ENCODE measurements around the gene SNURF. TPM values are rescaled to one million over a fixed set of nuclear protein-coding genes. Genes with fewer than 3 reads are reported as not detected.
"Not testable (repeated sequence)": the region's sequence is repeated elsewhere in the genome, so short reads cannot be mapped to it uniquely, and the experiment has no call there.

The SNURF gene
- total RNA-seq, 3 donors from 2014 or later: 0.55 to 15.8 (median 3.9) TPM

DNA sequence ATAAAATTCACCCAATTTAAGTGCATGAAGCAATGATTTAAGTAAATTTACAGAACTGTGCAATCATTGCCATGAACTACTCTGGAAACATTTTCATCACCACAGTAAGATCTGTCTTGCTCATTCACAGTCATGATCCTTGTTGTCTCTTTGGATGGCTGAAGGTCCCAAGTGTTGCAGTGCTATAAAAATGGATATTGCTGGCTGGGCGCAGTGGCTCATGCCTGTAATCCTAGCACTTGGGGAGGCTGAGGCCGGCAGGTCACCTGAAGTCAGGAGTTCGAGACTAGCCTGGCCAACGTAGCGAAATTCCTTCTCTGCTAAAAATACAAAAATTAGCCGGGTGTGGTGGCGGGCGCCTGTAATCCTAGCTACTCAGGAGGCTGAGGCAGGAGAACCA, 17.0 kb downstream of the SNURF start:
- Histone ChIP-seq H3K4me3 (no peak overlapping the region), H3K9me3 (peaks cover 37% of the 10 kb centered on the region), H3K36me3 (ENCODE audit: low read depth) (no peaks in the 10 kb centered on the region), H3K4me1 (ENCODE audit: low read depth) (no peaks in the 10 kb centered on the region)
- intact Hi-C loops (cut with DNase I, micrococcal nuclease): no loop called here
- ATAC-seq (no peak), DNase-seq (no peak)
- TF ChIP-seq CTCF (IDR thresholded peaks at IDR 0.05): no peak

- H3K36me3 ChIP-seq (ENCODE audit: low read depth); intact Hi-C loops (cut with DNase I, micrococcal nuclease); DNase-seq; H3K4me1 ChIP-seq (ENCODE audit: low read depth); ATAC-seq; H3K4me3 ChIP-seq: not testable (repeated sequence)
- peaks cover 38% of the 10 kb centered on the region for H3K9me3 ChIP-seq
Observed at GRCh38 chr15:24972707-24973106, 17.9 kb downstream of the SNURF start.

DNA sequence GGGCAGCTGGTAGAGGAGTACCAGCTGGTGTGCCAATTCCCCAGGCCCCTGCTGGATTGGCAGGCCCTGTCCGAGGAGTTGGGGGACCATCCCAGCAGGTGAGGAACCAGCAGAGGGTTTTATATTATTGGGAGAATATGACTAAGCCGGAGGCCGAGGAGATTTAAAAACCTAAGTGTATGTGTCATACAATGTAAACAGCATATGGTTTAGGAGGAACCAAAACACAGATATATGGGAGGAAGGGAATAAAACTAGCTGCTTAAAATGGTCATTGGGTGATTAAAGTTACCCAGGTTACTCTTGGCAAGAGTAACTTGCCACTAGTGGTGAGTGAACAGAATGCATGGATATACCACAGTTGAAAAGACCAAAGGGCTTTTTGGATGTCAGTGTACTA, 22.1 kb downstream of the SNURF start:
- intact Hi-C loops (cut with DNase I, micrococcal nuclease): no loop called here
- DNase-seq (no peak), ATAC-seq (no peak)
- Histone ChIP-seq H3K36me3 (ENCODE audit: low read depth) (no peaks in the 10 kb centered on the region), H3K4me1 (ENCODE audit: low read depth) (no peaks in the 10 kb centered on the region), H3K9me3 (peaks cover 61% of the 10 kb centered on the region), H3K4me3 (no peak overlapping the region)
- TF ChIP-seq CTCF (IDR thresholded peaks at IDR 0.05): no peak

DNA sequence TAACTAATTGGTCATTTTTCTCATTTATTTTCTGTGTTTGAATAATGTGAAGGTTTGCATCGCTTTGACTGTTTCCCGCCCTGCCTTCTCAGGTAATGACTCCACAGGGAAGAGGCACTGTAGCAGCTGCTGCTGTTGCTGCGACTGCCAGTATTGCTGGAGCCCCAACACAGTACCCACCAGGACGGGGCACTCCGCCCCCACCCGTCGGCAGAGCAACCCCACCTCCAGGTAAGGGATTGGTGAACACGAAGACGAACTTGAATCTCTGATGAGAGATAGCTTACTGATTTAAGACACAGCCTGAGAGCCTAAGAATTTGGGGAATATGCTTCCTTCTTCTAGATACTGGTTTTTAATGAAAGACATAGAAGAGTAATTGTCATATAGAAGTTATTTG, 22.9 kb downstream of the SNURF start:
- Histone ChIP-seq H3K9me3 (peaks cover 67% of the 10 kb centered on the region), H3K36me3 (ENCODE audit: low read depth) (no peaks in the 10 kb centered on the region), H3K4me1 (ENCODE audit: low read depth) (no peaks in the 10 kb centered on the region), H3K4me3 (no peak overlapping the region)
- ATAC-seq: no peak
- intact Hi-C loops (cut with DNase I, micrococcal nuclease): no loop called here
- TF ChIP-seq CTCF (IDR thresholded peaks at IDR 0.05): no peak
- DNase-seq: no peak

DNA sequence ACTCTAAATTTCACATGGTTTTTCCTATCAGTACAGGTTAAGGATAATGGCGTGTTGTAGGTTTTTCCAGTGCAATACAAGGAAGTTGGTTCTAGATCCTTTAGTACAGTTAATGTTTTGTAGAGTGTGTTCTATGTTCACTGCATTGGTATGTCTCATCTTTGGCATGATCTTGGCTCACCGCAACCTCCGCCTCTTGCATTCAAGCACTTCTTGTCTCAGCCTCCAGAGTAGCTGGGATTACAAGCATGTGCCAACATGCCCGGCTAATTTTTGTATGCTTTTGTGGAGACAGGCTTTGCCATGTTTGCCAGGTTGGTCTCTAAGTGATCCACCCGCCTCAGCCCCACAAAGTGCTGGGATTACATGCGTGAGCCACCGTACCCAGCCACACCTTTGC, 30.4 kb downstream of the SNURF start:
- no peak overlapping the region for H3K4me3 ChIP-seq
- no peaks in the 10 kb centered on the region for H3K4me1 ChIP-seq (ENCODE audit: low read depth)
- intact Hi-C loops (cut with DNase I, micrococcal nuclease): no loop called here
- TF ChIP-seq CTCF (IDR thresholded peaks at IDR 0.05): no peak
- peaks cover 82% of the 10 kb centered on the region for H3K9me3 ChIP-seq
- H3K36me3 ChIP-seq (ENCODE audit: low read depth): no peaks in the 10 kb centered on the region
- DNase-seq (no peak), ATAC-seq (no peak)

DNA sequence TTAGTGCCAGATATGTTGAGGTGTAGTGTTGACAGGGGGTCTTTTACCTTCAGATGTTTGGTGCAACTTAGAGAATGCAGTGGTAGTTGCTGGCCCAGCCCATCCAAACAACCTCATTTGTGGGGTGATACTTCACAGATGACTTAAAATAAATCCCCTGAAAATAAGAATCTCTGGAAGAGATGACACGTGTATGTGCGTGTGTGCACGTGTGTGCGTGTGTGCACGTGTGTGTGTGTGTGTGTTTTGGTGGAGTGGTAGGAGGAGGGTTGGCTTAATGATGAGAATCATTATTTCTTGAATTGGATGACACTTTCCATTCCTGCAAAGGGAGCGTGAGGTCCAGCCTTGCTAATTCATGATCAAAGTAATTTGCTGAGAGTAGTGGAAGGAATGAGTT, 31.9 kb downstream of the SNURF start:
- no peak for DNase-seq

More for the DNA sequence above, 31.9 kb downstream of the SNURF start:
- Histone ChIP-seq H3K4me1 (ENCODE audit: low read depth) (no peaks in the 10 kb centered on the region), H3K9me3 (peaks cover 83% of the 10 kb centered on the region), H3K4me3 (no peak overlapping the region), H3K36me3 (ENCODE audit: low read depth) (no peaks in the 10 kb centered on the region)
- intact Hi-C loops (cut with DNase I, micrococcal nuclease): no loop called here
- TF ChIP-seq CTCF (IDR thresholded peaks at IDR 0.05): no peak
- no peak for ATAC-seq

Other genes starting within 250 kb of the SNURF start
- gene SNRPN, start within 50 bp of the SNURF start, total RNA-seq: 10 to 100 TPM; 17.6 to 85.5 (median 18.7) TPM

All from mucosa of descending colon (tissue), 3 donors.